ENCODE data around the gene PHF21B. TPM values are rescaled to one million over a fixed set of nuclear protein-coding genes. Genes with fewer than 3 reads are reported as not detected.

PHF21B gene
- total RNA-seq, 1 experiment from 2014 or later, result not detected

GRCh38 chr22:44884968-44885805, 124.6 kb downstream of the PHF21B start:
- no peaks in the 10 kb centered on the region for H3K9me3 Mint-ChIP-seq (ENCODE audit: low read depth, unreplicated experiment)
- peaks cover under 1% of the 10 kb centered on the region for H3K36me3 Mint-ChIP-seq (ENCODE audit: insufficient read depth, unreplicated experiment)
- intact Hi-C loops (cut with micrococcal nuclease; ENCODE audit: unreplicated experiment), result no loop called here
- no TSS peak for BruUV-seq (replicated peaks)
- no peak overlapping the region for H3K4me3 Mint-ChIP-seq (ENCODE audit: low read depth, unreplicated experiment)
- no peaks in the 10 kb centered on the region for H3K4me1 Mint-ChIP-seq (ENCODE audit: low read depth, unreplicated experiment)
- no peak overlapping the region for H3K27ac Mint-ChIP-seq (ENCODE audit: unreplicated experiment)
- CTCF ChIA-PET, result interaction anchor here (0.7 kb wide), 1 partner anchor 8 kb away, joined by 3 read pairs; no protein-coding TSS in a partner anchor
- H3K27me3 Mint-ChIP-seq (ENCODE audit: unreplicated experiment), result peaks cover 36% of the 10 kb centered on the region
- TF ChIP-seq, protein P1, sequence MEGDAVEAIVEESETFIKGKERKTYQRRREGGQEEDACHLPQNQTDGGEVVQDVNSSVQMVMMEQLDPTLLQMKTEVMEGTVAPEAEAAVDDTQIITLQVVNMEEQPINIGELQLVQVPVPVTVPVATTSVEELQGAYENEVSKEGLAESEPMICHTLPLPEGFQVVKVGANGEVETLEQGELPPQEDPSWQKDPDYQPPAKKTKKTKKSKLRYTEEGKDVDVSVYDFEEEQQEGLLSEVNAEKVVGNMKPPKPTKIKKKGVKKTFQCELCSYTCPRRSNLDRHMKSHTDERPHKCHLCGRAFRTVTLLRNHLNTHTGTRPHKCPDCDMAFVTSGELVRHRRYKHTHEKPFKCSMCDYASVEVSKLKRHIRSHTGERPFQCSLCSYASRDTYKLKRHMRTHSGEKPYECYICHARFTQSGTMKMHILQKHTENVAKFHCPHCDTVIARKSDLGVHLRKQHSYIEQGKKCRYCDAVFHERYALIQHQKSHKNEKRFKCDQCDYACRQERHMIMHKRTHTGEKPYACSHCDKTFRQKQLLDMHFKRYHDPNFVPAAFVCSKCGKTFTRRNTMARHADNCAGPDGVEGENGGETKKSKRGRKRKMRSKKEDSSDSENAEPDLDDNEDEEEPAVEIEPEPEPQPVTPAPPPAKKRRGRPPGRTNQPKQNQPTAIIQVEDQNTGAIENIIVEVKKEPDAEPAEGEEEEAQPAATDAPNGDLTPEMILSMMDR (IDR thresholded peaks at IDR 0.05; ENCODE audit: unreplicated experiment), result no peak
- peak; percentile 69 for DNase-seq

GRCh38 chr22:44884562-44884961, 125.2 kb downstream of the PHF21B start:
- no peak overlapping the region for H3K4me3 Mint-ChIP-seq (ENCODE audit: low read depth, unreplicated experiment)
- peaks cover 7% of the 10 kb centered on the region for H3K36me3 Mint-ChIP-seq (ENCODE audit: insufficient read depth, unreplicated experiment)
- CTCF ChIA-PET, result interaction anchor here (0.7 kb wide), 1 partner anchor 9 kb away, joined by 3 read pairs; no protein-coding TSS in a partner anchor
- H3K27me3 Mint-ChIP-seq (ENCODE audit: unreplicated experiment), result peaks cover 43% of the 10 kb centered on the region
- H3K9me3 Mint-ChIP-seq (ENCODE audit: low read depth, unreplicated experiment), result no peaks in the 10 kb centered on the region
- DNase-seq, result no peak
- no peak overlapping the region for H3K27ac Mint-ChIP-seq (ENCODE audit: unreplicated experiment)
- intact Hi-C loops (cut with micrococcal nuclease; ENCODE audit: unreplicated experiment), result no loop called here
- BruUV-seq (replicated peaks), result no TSS peak
- TF ChIP-seq, protein P1 (IDR thresholded peaks at IDR 0.05; ENCODE audit: unreplicated experiment), result no peak
- no peaks in the 10 kb centered on the region for H3K4me1 Mint-ChIP-seq (ENCODE audit: low read depth, unreplicated experiment)

GRCh38 chr22:44883011-44883421, 126.8 kb downstream of the PHF21B start:
- CTCF ChIA-PET, result no interaction called here
- Mint-ChIP-seq H3K9me3 (ENCODE audit: low read depth, unreplicated experiment) (no peaks in the 10 kb centered on the region), H3K27me3 (ENCODE audit: unreplicated experiment) (peaks cover 54% of the 10 kb centered on the region), H3K4me3 (ENCODE audit: low read depth, unreplicated experiment) (no peak overlapping the region), H3K4me1 (ENCODE audit: low read depth, unreplicated experiment) (no peaks in the 10 kb centered on the region), H3K27ac (ENCODE audit: unreplicated experiment) (no peak overlapping the region), H3K36me3 (ENCODE audit: insufficient read depth, unreplicated experiment) (peaks cover 8% of the 10 kb centered on the region)
- TF ChIP-seq, protein P1 (IDR thresholded peaks at IDR 0.05; ENCODE audit: unreplicated experiment), result no peak
- no peak for DNase-seq
- BruUV-seq (replicated peaks), result no TSS peak
- intact Hi-C loops (cut with micrococcal nuclease; ENCODE audit: unreplicated experiment), result no loop called here

DNA sequence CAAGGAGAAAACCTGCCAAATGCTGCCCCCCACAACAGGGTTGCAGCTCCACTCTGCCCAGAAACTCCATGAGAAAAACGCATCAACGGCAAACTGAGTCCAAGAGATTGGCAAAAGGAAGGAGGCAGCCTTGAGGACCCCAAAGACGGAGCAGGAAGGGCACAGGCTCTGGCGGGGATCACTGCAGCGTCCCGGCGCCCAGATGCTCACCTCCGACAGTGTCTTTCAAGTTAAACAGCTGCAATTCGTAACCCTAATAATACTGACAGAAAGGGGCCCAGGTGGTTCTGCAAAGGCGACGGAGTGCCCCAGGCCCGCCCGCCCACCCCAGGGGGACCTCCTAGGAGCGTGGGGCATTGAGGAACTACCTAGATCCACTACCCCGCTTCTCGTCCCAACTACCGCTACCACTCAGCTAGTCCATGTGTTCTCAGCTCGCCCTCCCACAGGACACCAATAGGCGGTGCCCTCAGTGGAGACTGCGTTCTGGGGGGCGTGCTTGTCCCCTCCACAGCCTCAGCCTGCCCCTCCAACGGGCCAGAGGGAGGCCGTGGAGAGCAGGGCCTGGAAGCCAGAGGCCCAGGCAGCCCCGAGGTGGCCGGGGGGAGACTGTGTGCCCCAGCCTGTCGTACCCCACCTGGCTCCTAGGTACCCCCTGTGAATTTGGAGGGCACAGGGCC, 127.4 kb downstream of the PHF21B start:
- H3K4me1 Mint-ChIP-seq (ENCODE audit: low read depth, unreplicated experiment), result no peaks in the 10 kb centered on the region
- TF ChIP-seq, protein P1 (IDR thresholded peaks at IDR 0.05; ENCODE audit: unreplicated experiment), result no peak
- BruUV-seq (replicated peaks), result no TSS peak
- CTCF ChIA-PET, result no interaction called here
- no peaks in the 10 kb centered on the region for H3K9me3 Mint-ChIP-seq (ENCODE audit: low read depth, unreplicated experiment)
- peaks cover 8% of the 10 kb centered on the region for H3K36me3 Mint-ChIP-seq (ENCODE audit: insufficient read depth, unreplicated experiment)
- intact Hi-C loops (cut with micrococcal nuclease; ENCODE audit: unreplicated experiment), result no loop called here
- peaks cover 54% of the 10 kb centered on the region for H3K27me3 Mint-ChIP-seq (ENCODE audit: unreplicated experiment)
- H3K4me3 Mint-ChIP-seq (ENCODE audit: low read depth, unreplicated experiment), result no peak overlapping the region
- no peak overlapping the region for H3K27ac Mint-ChIP-seq (ENCODE audit: unreplicated experiment)
- DNase-seq, result no peak

All from Calu3 (cell line).